Esophagus (tissue), 2 donors: ENCODE measurements around the gene SLTM. TPM values are rescaled to one million over a fixed set of nuclear protein-coding genes. Genes with fewer than 3 reads are reported as not detected.
A peak's percentile ranks its signal among the peaks of the same experiment; 100 is the strongest.
"Not testable (repeated sequence)": the region's sequence is repeated elsewhere in the genome, so short reads cannot be mapped to it uniquely, and the experiment has no call there.

Source experiments
- H3K27ac ChIP-seq, 2 donors: one replicate each; pipeline ENCODE4 v1.5.1; 2013; ENCODE audit warnings: low read depth in 2 of 2, mild to moderate bottlenecking in 2 of 2, inconsistent platforms in 1 of 2, low read length in 1 of 2, moderate library complexity in 1 of 2
- H3K27me3 ChIP-seq, 2 donors: one replicate each; pipeline ENCODE4 v1.6.1; 2013; ENCODE audit warnings: low read length in 2 of 2, control low read depth in 1 of 2, mild to moderate bottlenecking in 1 of 2; ENCODE audit not compliant: insufficient read depth in 2 of 2, control insufficient read depth in 1 of 2
- H3K36me3 ChIP-seq, 2 donors: one replicate each; pipeline ENCODE4 v1.6.1; 2013; ENCODE audit warnings: low read length in 1 of 2; ENCODE audit not compliant: control insufficient read depth in 2 of 2, insufficient read depth in 2 of 2
- H3K4me1 ChIP-seq, 2 donors: one replicate each; pipeline ENCODE4 v1.6.1; 2013; ENCODE audit warnings: low read length in 1 of 2; ENCODE audit not compliant: control insufficient read depth in 2 of 2, insufficient read depth in 2 of 2
- H3K4me3 ChIP-seq, 2 donors: one replicate each; pipeline ENCODE4 v1.5.1; 2013; ENCODE audit warnings: low read length in 2 of 2, mild to moderate bottlenecking in 2 of 2, low read depth in 1 of 2, moderate library complexity in 1 of 2
- H3K9me3 ChIP-seq, 2 donors: one replicate each; pipeline ENCODE4 v1.6.1; 2013; ENCODE audit warnings: mild to moderate bottlenecking in 2 of 2, low read depth in 1 of 2, low read length in 1 of 2, moderate library complexity in 1 of 2; ENCODE audit not compliant: control insufficient read depth in 2 of 2, insufficient read depth in 1 of 2
- WGBS, 2 donors: extraction: QIAGEN DNeasy Blood & Tissue Kit; methylation state at CpG; one replicate each; pipeline ENCODE4 v1.1.7; 2013; 5-methylcytosine and 5-hydroxymethylcytosine counted together
- polyA plus RNA-seq, 2 donors: library from polyadenylated mRNA; stranded (reverse); fragments of 200-250 nt; gene quantifications; one replicate each; pipeline ENCODE4 v1.2.3, GENCODE V29; 2013
- donor health status: healthy with polysubstance abuse.
- donor health status: Bipolar disorder and iron deficiency.

Gene SLTM
- polyA plus RNA-seq, 2 donors, result 57.6 to 62.7 TPM

DNA sequence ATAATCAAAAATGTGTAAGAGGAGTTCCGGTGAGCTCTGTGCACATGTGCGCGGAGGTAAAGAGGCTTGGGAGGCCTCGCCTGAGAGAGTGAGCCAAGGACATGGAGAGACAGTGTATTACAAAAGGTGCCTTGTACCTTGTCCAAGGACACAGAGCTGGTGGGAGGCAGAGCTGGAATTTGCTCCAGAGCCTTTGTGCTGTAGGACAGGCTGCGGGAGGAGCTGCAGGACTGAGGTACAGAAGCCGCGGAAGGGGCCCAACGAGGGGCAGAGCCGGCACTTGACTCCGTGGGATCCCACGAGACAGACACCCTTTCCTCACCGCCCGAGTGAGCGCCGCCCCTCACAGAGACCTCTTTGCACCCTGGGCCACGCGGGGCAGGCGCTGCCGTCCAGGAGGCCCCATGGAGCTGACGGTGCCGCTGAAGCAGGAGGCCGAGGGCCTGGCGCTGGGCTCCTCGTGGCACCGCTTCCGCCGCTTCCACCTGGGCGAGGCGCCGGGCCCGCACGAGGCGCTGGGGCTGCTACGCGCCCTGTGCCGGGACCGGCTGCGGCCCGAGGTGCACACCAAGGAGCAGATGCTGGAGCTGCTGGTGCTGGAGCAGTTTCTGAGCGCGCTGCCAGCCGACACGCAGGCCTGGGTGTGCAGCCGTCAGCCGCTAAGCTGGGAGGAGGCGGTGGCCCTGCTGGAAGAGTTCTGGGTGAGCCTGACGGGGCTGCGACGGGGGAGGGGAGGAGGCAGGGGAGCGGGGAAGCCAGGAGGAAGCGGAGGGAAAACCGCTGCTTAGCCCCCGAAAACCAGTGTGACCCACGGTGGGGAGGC, 68.7 kb downstream of the SLTM start:
- Histone ChIP-seq H3K4me3 (peak overlapping the region; percentile 4 to 21), H3K36me3 (no peaks in the 10 kb centered on the region), H3K4me1 (no peaks in the 10 kb centered on the region), H3K27me3 (no peaks in the 10 kb centered on the region), H3K27ac (no peak overlapping the region), H3K9me3 (no peaks in the 10 kb centered on the region)
- 27 to 31% methylated on average over 54 of the region's 54 CpGs for WGBS, 2 donors

DNA sequence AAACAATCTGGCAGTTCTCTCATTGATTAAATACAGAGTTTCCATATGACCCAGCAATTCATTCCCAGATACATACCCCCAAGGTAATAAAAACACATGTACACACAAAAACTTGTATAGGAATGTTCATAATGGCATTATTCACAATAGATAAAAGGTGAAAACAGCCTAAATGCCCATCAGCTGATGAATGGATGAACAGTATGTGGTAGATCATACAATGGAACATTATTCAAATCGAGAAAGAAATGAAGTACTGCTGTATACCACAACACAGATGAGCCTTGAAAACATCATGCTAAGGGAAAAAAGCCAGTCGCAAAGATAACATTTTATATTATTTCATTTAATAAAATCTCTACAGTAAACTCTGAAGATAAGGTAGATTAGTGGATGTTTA, 71.2 kb downstream of the SLTM start:
- no peaks in the 10 kb centered on the region for H3K9me3 ChIP-seq
- no peak overlapping the region for H3K4me3 ChIP-seq
- H3K27ac ChIP-seq, result no peak overlapping the region
- 88 to 89% methylated on average over 2 of the region's 2 CpGs for WGBS, 2 donors
- no peaks in the 10 kb centered on the region for H3K27me3 ChIP-seq
- H3K36me3 ChIP-seq, result no peaks in the 10 kb centered on the region
- H3K4me1 ChIP-seq, result no peaks in the 10 kb centered on the region

DNA sequence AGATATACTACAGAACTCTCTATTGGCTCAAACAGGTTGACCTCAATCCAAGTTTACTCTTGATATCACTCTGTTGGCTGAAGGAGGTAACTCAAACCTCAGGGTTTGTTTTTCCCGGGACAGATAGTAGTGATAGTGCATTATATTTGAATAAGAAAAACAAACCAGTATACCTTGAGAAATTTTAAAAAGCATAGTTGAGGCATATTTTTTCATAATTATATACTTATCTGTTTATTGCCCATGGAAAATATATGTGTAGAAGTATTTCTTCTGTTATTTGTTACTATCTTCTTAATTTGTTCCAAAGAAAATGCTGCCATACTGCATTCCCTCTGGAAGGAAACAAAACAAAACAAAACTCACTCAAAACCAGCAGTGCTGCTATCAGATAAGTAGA, 76.9 kb downstream of the SLTM start:
- H3K4me3 ChIP-seq, H3K9me3 ChIP-seq, H3K27ac ChIP-seq, H3K36me3 ChIP-seq, H3K4me1 ChIP-seq, H3K27me3 ChIP-seq: not testable (repeated sequence)
- WGBS, 2 donors, result 68 to 77% methylated on average over 1 of the region's 1 CpG

DNA sequence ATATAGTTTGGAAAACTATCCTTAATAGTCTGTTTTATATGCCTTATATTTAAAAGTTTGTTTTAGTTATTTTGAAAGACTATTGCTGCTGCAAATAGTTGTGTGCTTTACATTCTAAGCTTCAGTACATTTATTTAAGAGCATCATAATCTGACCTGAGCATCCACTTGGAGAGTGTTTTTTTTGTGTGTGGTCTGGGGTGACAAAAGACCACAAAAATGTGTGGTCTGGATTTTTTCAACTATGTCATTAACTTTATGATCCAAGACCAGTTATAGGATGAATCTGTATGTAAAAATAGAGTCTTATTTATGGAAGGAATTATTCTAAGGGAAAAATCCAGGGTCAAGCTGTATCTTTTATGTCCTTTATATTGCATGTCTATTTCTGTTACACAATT, 77.4 kb downstream of the SLTM start:
- H3K36me3 ChIP-seq, result no peaks in the 10 kb centered on the region
- no peak overlapping the region for H3K27ac ChIP-seq

DNA sequence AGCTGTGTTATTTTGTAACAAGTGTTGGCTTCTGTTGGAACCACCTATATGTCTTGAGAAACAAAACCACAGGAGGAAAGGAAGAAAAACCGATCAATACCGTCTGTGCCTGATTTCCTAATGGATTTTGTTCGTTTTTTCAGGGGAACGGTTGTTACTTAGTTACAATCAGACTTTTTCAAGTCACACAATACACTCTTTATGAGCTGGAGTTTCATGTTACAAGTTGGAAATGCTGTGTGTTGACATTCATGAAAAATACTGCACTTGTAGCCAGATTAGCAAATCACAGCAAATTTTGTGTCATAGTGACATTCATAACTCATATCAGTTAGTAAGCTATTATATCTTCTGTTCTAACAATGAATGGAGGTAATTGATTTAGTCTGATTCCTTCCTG, 78.9 kb downstream of the SLTM start:
- Histone ChIP-seq H3K4me3 (no peak overlapping the region), H3K27ac (no peak overlapping the region), H3K4me1 (no peaks in the 10 kb centered on the region), H3K27me3 (no peaks in the 10 kb centered on the region), H3K9me3 (no peaks in the 10 kb centered on the region), H3K36me3 (no peaks in the 10 kb centered on the region)
- WGBS, 2 donors, result 77 to 86% methylated on average over 4 of the region's 4 CpGs

More for the DNA sequence above, 77.4 kb downstream of the SLTM start:
- Histone ChIP-seq H3K27me3 (no peaks in the 10 kb centered on the region), H3K9me3 (no peaks in the 10 kb centered on the region), H3K4me1 (no peaks in the 10 kb centered on the region), H3K4me3 (no peak overlapping the region)

DNA sequence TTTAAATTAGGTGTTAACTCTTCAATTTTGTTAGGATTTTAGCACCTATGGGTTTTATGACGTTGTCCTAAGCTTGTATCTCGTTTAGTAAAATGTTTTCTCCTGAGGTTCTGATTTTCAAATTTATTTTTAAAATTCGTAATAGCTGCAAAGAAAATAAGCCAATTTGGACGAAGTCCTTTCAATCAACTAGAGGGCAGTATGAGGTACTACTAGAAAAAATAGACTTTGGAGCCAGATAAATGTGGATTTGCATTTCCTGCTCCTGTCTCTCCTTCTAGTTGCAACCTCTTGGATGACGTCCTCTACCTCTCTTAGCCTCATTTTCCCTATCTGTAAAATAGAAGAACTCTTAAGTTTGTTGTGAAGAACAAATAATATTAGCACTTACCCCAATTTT, 81.1 kb downstream of the SLTM start:
- no peak overlapping the region for H3K27ac ChIP-seq
- H3K36me3 ChIP-seq, result peaks cover 2 to 3% of the 10 kb centered on the region in 2 donors
- H3K27me3 ChIP-seq, result no peaks in the 10 kb centered on the region
- no peaks in the 10 kb centered on the region for H3K4me1 ChIP-seq
- 87 to 93% methylated on average over 5 of the region's 5 CpGs for WGBS, 2 donors
- no peaks in the 10 kb centered on the region for H3K9me3 ChIP-seq
- H3K4me3 ChIP-seq, result no peak overlapping the region

DNA sequence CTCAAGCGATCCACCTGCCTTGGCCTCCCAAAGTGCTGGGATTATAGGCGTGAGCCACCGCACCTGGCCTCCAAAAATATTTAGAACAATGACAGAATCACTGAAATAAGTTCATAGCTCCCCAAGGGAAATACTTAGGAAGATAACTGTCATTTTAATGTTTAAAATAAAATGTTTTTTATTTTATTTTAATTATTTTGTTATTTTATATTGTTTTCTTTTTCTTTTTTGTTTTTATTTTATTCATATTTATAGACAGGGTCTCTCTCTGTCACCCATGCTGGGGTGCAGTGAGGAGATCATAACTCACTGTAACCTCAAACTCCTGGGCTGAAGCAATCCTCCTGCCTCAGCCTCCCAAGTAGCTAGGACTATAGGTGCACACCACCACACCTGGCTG, 82.3 kb downstream of the SLTM start:
- not testable (repeated sequence) for H3K27ac ChIP-seq, H3K36me3 ChIP-seq, H3K4me1 ChIP-seq, H3K27me3 ChIP-seq, H3K9me3 ChIP-seq, H3K4me3 ChIP-seq
- WGBS, 2 donors, result 96 to 97% methylated on average over 3 of the region's 3 CpGs

DNA sequence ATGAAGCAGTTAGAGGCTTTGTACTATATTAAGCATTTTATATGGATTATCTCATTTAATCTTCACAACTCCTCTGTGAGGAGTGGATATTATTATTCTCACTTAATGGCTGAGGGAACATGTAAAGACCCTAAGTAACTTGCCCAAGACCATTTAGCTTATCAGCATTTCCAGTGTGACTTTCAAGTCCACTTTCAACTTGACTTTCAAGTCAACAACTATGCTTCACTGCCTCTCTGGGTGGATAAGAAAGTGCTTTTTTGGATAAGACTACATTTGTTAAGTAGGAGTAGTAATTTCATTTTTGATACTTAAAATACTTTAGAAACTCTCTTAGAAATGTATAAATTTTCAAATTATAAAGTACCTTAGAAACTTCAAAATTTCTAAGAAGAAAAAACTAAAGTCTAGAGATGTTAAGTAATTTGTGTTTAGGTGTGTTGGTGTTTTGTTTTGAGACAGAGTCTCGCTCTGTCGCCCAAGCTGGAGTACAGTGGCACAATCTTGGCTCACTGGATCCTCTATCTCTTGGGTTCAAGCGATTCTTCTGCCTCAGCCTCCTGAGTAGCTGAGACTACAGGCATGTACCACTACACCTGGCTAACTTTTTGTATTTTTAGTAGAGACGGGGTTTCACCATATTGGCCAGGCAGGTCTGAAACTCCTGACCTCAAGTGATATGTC, 90.6 kb downstream of the SLTM start:
- Histone ChIP-seq H3K9me3 (no peaks in the 10 kb centered on the region), H3K4me3 (no peak overlapping the region), H3K36me3 (peaks cover 0 to 3% of the 10 kb centered on the region in 2 donors), H3K27me3 (no peaks in the 10 kb centered on the region), H3K4me1 (no peaks in the 10 kb centered on the region), H3K27ac (no peak overlapping the region)
- 95 to 98% methylated on average over 4 of the region's 4 CpGs for WGBS, 2 donors

DNA sequence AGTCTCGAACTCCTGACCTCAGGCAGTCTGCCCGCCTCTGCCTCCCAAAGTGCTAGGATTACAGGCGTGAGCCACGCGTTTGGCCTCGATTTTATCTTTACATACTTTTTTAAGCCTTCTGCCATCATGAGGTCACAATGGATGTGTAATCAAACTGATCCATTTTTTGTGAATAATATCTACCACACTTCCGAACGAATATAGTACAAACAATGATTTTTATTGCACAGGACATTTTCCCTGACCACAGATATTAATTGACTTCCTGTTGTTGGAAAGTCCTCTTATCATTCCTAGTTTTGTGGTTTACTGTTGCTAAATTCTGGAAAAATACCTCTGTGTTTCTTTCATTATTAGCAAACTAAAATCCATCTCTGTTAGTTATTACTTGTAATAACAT, 93.4 kb downstream of the SLTM start:
- Histone ChIP-seq H3K27me3 (no peaks in the 10 kb centered on the region), H3K27ac (no peak overlapping the region), H3K4me1 (no peaks in the 10 kb centered on the region), H3K36me3 (no peaks in the 10 kb centered on the region), H3K4me3 (no peak overlapping the region), H3K9me3 (no peaks in the 10 kb centered on the region)
- WGBS, 2 donors, result 91 to 93% methylated on average over 8 of the region's 8 CpGs

DNA sequence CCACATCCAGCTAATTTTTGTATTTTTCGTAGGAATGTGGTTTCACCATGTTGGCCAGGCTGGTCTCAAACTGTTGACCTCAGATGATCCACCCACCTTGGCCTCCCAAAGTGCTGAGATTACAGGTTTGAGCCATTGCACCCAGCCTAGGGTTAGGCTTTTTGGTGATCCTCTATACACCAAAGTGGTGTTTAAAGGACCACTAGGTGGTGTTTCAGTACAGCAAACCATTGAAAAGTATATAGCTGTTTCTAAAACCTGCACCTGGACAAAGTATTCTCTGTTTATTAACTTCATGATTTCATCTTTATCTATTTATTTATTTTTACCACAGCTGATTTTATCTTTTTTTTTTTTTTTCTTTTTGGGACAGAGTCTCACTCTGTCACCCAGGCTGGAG, 94.0 kb downstream of the SLTM start:
- no peak overlapping the region for H3K4me3 ChIP-seq
- 91 to 92% methylated on average over 1 of the region's 1 CpG for WGBS, 2 donors
- H3K36me3 ChIP-seq, result no peaks in the 10 kb centered on the region

More for the DNA sequence above, 94.0 kb downstream of the SLTM start:
- no peaks in the 10 kb centered on the region for H3K27me3 ChIP-seq
- no peaks in the 10 kb centered on the region for H3K9me3 ChIP-seq
- no peak overlapping the region for H3K27ac ChIP-seq
- H3K4me1 ChIP-seq, result no peaks in the 10 kb centered on the region
